T-helper 22 cell (primary cell): ENCODE measurements around the gene FXR2.
A peak's percentile ranks its signal among the peaks of the same experiment; 100 is the strongest.
"Not testable (repeated sequence)": the region's sequence is repeated elsewhere in the genome, so short reads cannot be mapped to it uniquely, and the experiment has no call there.

Source experiments
- DNase-seq: peaks from one replicate; pipeline ENCODE4 v3.0.0-alpha.2; 2020; ENCODE audit warnings: low read depth

Gene FXR2

GRCh38 chr17:7614425-7615264 is at the start of gene FXR2:
TSS of gene FXR2 (minus strand) at chr17:7614897. CDS start at chr17:7614532, 365 bp downstream.
- DNase-seq: peak; percentile 98

DNA sequence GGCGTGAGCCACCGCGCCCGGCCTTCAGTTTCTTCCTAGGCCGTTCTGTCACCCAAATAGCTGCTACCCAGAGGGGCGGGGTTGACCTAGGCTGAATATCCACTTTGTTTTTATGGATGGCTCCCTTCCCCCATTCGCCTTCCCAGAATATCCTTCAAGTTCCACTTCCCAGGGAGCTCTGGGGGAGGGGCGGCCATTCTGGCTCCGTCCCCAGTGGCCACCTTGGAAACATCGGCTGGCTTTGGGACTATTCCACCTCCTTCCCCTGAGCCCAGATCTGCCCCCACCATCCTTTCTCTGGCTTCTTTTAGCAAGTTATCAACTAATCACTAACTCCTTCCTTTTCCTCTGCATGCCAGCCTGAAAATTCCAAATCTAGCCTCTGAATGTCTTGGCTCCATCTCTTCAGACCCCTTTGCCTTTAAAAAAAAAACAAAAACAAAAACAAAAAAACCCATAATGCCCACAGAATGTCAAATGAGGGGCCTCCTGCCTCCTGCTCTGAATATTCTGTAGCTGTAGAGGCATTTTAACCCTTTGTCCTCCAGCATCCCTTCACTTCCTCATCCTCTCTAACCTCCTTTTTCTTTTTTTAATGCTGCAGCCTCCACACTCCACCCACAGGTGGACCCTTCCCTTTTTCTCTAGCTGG is 42.4 kb upstream of the FXR2 start:
- DNase-seq: no peak

DNA sequence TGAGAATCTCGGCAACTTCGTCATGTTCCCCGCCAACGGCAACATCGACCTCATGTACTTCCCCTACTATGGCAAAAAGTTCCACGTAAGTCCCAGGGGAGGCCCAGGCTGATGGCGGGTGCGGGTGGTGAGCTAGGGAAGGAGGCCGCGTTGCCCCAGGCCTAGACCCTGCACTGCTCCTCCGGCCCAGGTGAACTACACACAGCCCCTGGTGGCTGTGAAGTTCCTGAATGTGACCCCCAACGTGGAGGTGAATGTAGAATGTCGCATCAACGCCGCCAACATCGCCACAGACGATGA is 40.8 kb upstream of the FXR2 start:
- DNase-seq: no peak

DNA sequence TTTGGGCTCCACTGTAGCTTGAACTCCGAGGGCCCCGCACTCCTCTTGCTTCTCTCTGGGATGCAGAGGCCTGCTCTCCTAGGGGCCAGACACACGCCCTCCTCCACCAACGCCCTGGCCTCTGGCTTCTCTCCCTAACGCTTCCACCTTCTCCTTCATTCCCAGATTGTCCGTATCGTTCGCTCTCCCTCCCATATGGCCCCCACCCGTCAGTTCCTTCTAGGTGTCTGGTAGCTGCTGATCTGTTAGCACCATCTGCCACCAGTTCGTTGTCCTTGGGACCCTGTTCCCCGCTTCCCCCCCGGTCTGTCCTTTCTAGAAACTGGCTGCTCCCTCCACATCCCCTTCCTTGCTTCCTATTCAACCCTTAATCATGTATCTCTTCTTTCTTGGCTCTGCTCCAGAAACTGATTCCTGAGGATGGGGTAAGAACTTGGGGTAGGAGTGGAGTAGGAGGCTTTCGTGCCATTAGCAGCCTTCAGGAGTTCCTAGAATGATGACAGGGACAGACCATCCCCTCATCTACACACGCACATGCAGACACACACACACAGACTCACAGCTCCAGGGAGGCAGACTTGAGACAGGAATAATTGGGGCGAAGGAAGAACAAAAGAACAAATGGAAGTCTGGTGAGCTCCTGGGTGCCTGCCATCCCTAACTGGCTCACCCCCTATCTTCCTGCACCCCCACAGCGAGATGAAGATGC is 40.3 kb upstream of the FXR2 start:
- DNase-seq: no peak

DNA sequence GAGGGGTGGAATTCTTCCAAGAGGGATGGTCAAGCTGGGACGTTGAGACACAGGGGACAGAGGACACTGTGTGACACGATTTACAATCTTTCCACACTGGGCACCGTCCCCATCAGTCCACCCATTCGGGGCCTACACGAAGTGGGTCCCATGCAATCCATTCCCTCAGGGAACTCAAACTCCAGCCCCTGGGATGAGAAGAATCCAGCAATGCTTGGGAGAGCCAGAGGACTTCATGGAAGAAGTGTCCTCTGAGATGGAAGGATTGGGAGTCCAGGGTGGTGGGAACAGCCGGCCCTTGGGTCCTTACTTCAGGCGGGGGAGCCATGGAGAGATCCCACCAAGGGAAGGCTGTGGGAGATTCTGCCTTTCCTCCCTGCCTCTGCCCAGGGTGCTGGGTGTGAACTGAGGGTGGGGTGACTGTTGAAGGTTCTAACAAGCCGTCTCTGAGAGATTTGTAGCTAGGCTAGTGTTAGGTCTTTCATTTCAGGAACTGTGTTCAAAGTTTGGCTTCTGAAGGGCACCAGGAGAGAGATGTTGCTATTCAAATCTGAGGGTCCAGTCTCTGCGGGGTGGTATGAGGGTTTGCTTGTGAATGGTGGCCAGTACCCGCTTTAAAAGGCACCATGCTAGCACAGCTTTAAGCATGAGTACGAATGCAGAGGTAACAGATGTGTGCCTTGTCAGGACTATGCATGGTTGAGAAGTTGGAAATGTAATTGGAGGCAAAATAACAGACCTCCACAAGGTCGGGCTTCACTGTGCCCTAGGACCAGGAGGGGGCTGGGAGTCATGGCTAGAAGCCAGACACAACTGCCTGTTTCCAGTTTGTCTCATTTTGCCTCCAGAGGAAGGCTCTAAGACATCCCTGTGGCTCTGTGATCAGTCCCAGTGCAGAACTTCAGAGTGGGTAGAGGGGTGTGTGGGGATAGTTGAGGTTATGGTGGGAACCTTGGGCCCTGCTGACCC is 38.0 kb upstream of the FXR2 start:
- no peak for DNase-seq

GRCh38 chr17:7651665-7652387 is 37.1 kb upstream of the FXR2 start:
- DNase-seq: no peak

- DNase-seq: no peak
Observed at GRCh38 chr17:7651097-7651664, 36.5 kb upstream of the FXR2 start.

GRCh38 chr17:7650509-7651096 is 35.9 kb upstream of the FXR2 start, which contains the start of gene ATP1B2:
TSS of gene ATP1B2 (plus strand) at chr17:7650926. CDS start at chr17:7651519, 593 bp downstream.
- peak; percentile 73 for DNase-seq

- DNase-seq: no peak
Observed at GRCh38 chr17:7647018-7647417, 32.3 kb upstream of the FXR2 start.

DNA sequence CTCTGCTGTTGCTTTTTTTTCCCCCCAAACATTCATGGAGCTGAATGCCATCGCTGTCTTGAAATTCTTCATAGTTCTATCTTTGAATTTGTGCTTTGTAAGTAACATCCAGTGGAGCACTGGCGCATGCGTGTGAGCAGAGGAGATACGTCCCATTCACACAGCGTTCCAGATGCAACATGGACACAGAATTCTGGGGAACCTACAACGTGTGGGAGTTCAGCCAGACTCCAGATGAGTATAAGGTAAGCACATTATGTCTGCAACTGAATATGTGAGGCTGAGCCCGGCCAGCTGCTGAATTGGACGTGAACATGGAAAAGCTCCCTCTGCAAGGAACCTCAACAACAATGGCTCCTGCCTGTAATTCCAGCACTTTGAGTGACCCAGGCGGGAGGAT is 31.8 kb upstream of the FXR2 start:
- DNase-seq: no peak

- no peak for DNase-seq
Observed at GRCh38 chr17:7644775-7645174, 30.1 kb upstream of the FXR2 start.

DNA sequence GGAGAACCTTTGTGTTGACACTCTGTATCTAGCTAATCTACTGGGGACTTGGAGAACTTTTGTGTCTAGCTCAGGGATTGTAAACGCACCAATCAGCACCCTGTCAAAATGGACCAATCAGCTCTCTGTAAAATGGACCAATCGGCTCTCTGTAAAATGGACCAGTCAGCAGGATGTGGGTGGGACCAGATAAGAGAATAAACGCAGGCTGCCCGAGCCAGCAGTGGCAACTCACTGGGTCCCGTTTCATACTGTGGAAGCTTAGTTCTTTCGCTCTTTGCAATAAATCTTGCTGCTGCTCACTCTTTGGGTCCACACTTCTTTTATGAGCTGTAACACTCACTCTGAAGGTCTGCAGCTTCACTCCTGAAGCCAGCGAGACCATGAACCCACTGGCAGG is 26.9 kb upstream of the FXR2 start:
- DNase-seq: not testable (repeated sequence)

DNA sequence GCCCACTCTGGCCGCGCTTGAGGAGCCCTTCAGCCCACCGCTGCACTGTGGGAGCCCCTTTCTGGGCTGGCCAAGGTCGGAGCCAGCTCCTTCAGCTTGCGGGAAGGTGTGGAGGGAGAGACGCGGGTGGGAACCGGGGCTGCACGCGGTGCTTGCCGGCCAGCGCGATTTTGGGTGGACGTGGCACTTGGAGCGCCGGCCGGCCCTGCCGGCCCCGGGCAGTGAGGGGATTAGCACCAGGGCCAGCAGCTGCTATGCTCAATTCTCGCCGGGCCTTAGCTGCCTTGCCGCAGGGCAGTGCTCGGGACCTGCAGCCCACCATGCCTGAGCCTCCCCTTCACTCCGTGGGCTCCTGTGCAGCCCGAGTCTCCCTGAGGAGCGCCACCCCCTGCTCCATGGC is 26.1 kb upstream of the FXR2 start:
- no peak for DNase-seq

DNA sequence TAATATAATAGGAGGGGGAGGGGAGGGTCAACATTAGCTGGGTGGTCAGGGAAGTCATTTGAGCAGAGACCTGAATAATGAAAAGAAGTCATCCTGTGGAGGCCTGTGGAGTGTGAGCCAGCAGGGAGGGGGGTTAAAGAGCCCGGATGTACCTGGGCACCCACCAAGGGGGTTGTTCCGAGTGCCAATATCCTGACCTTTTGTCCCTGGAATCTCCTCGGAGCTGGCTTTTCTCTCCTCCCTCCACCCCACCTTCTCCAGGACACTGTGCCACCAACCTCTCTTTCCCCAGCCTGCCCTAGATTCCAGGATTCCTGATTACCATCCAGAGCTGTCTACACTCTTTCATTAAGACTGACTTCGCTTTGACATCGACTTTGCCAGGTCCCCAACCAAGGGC is 21.5 kb upstream of the FXR2 start:
- DNase-seq: no peak

GRCh38 chr17:7634384-7634783 is 19.7 kb upstream of the FXR2 start:
- no peak for DNase-seq

DNA sequence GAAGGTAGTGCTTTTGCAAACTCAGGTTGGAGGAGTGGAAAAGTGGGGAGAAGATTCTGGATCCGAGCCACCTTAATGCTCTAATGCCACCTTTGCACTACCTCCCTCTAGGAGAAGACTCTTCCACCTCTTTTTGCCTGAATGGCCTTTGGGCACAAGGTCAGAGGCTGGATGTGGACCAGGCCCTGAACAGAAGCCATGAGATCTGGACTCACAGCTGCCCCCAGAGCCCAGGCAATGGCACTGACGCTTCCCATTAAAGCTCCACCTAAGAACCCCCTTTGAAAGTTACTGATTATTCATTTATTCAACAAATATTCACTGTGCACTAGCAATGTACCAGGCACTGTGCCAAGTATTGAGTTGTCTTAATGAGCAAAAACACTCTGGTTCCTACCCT is 18.4 kb upstream of the FXR2 start:
- no peak for DNase-seq

GRCh38 chr17:7632492-7632894 is 17.8 kb upstream of the FXR2 start:
- DNase-seq: no peak

DNA sequence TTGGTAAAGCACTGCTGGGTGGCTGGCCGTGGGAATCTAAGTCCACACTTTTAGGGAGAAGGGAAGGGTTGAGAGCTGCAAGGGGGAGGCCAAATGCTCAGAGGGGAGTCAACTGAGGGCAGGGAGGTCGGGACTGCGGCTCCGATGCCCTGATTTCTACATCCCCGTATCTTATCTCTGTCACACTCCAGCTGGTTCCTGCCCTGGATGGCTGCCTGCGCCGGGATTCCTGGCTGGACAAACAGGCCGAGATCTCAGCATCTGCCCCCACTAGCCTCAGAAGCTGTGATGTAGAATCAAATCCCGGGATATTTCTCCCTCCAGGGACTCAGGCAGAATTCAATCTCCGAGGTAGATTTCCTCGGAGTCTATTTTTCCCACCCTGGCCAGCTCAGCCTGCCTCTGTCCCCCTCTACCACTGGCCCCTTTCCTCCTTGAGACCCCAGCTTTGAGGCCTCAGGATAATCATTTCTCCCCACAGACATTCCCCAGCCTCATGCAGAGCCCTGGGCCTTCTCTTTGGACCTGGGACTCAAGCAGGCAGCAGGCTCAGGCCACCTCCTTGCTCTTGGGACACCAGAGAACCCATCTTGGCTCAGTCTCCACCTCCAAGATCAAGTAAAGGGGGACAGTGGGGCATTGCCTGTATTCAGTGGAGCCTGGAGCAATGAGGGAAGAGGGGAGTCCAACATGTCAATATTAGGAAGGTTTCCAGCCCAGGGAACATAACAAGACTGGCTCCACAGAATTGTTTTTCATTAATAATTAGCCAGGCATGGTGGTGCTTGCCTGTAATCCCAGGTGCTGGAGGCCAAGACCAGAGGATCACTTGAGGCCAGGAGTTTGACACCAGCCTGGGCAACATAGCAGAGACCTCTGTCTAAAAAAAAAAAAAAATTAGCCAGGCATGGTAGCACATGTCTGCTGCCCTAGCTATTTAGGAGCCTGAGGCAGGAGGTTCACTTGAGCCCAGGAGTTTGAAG is 17.0 kb upstream of the FXR2 start:
- no peak for DNase-seq

DNA sequence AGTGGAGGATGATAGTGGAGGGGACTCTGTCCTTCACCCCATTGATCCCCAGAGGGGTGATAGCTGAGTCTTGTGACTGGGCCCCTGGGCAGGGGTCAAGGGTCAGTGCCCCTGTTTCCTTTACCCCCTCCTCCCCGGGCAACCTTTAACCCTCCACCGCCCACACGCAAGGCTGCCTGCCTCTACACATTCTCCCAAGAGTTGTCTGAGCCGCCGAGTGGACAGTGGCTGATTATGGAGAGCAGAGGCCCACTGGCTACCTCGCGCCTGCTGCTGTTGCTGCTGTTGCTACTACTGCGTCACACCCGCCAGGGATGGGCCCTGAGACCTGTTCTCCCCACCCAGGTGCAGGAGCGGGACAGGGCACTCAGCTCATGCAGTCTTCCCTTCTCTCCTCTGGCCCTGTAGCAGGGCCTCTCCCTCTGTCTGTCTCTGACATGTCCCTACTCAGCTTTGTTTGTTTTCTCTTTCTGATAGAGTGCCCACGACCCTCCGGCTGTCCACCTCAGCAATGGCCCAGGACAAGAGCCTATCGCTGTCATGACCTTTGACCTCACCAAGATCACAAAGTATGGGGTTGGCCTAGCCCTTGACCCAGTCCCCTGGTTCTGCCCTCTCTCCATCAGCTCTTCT is 15.4 kb upstream of the FXR2 start, which contains the start of gene SHBG:
SHBG (plus strand) TSS at position 197 of the 633 bp plus-strand sequence; CDS start at position 235, 38 bp downstream.
- no peak for DNase-seq
